Right lobe of liver (tissue), 4 donors: ENCODE results near the gene PPP4R4.

ENCODE experiments used
- POLR2A ChIP-seq: fragments of 450-650 bp; IDR thresholded peaks from one replicate; pipeline ENCODE4 v1.6.1; 2017; ENCODE audit warnings: antibody characterized with exemption, mild to moderate bottlenecking
- TF ChIP-seq, protein P1 (sequence below), 4 donors: fragments of 200-600 bp in 3 of 4; fragments of 450-650 bp in 1 of 4; IDR thresholded peaks; one replicate each; pipeline versions ENCODE4 v1.5.1 to v1.8.0; 2016 to 2022; ENCODE audit warnings: antibody characterized with exemption in 4 of 4, mild to moderate bottlenecking in 2 of 4
- donor health status: DM: no; HTN: no; CAD: no.
- donor health status: DM: no; HTN: no; CAD: no.
- donor health status: DM: no; HTN: yes; CAD: no.

DNA sequence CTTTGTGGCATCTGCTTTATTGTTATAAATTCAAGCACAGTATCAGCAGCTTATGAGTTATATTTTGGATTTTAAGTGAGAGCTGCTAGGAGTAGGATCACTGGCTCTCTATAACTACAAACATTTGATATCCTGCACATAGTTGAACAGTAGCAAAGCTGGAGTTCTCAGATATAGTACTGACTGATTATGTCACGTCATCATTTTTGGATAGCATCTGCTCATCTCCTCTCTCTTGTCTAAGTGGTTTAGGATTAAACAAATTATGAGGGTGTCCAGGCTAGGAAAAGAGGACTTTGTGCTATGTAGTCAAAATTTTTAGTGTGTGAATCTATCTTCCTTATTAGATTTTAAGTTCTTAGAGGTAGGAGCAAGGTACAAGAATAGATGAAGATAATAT lies 18.4 kb downstream of the PPP4R4 start:
- TF ChIP-seq, protein P1, sequence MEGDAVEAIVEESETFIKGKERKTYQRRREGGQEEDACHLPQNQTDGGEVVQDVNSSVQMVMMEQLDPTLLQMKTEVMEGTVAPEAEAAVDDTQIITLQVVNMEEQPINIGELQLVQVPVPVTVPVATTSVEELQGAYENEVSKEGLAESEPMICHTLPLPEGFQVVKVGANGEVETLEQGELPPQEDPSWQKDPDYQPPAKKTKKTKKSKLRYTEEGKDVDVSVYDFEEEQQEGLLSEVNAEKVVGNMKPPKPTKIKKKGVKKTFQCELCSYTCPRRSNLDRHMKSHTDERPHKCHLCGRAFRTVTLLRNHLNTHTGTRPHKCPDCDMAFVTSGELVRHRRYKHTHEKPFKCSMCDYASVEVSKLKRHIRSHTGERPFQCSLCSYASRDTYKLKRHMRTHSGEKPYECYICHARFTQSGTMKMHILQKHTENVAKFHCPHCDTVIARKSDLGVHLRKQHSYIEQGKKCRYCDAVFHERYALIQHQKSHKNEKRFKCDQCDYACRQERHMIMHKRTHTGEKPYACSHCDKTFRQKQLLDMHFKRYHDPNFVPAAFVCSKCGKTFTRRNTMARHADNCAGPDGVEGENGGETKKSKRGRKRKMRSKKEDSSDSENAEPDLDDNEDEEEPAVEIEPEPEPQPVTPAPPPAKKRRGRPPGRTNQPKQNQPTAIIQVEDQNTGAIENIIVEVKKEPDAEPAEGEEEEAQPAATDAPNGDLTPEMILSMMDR (IDR thresholded peaks at IDR 0.05): no peak
- TF ChIP-seq POLR2A: no peak
